Measurements from ENCODE around the gene GPBP1. TPM values are rescaled to one million over a fixed set of nuclear protein-coding genes. Genes with fewer than 3 reads are reported as not detected.
"Not testable (repeated sequence)": the region's sequence is repeated elsewhere in the genome, so short reads cannot be mapped to it uniquely, and the experiment has no call there.

GPBP1 gene
- total RNA-seq, result 22.1 TPM

GRCh38 chr5:57173319-57174127 is at the start of gene GPBP1:
Gene GPBP1 (plus strand): TSS chr5:57174059. CDS start chr5:57214131, 40,072 bp downstream.
- peak; percentile 98 to 100 (median 100) for DNase-seq (ENCODE audit: low read depth in 2 of 3, low spot score in 2 of 3)

GRCh38 chr5:57128325-57128724 is 45.5 kb upstream of the GPBP1 start:
- no peak for DNase-seq (ENCODE audit: low read depth in 2 of 3, low spot score in 2 of 3)

- no peak for DNase-seq (ENCODE audit: low read depth in 2 of 3, low spot score in 2 of 3)
Observed at GRCh38 chr5:57133574-57133973, 40.3 kb upstream of the GPBP1 start.

- no peak for DNase-seq (ENCODE audit: low read depth in 2 of 3, low spot score in 2 of 3)
Observed at GRCh38 chr5:57137401-57137800, 36.5 kb upstream of the GPBP1 start.

- no peak for DNase-seq (ENCODE audit: low read depth in 2 of 3, low spot score in 2 of 3)
Observed at GRCh38 chr5:57152316-57152715, 21.5 kb upstream of the GPBP1 start.

- no peak for DNase-seq (ENCODE audit: low read depth in 2 of 3, low spot score in 2 of 3)
Observed at GRCh38 chr5:57155033-57155432, 18.8 kb upstream of the GPBP1 start.

- no peak for DNase-seq (ENCODE audit: low read depth in 2 of 3, low spot score in 2 of 3)
Observed at GRCh38 chr5:57157131-57157530, 16.7 kb upstream of the GPBP1 start.

- DNase-seq (ENCODE audit: low read depth in 2 of 3, low spot score in 2 of 3), result no peak
Observed at GRCh38 chr5:57157666-57158065, 16.2 kb upstream of the GPBP1 start.

GRCh38 chr5:57163553-57164006 is 10.3 kb upstream of the GPBP1 start:
- no peak for DNase-seq (ENCODE audit: low read depth in 2 of 3, low spot score in 2 of 3)

- DNase-seq (ENCODE audit: low read depth in 2 of 3, low spot score in 2 of 3), result no peak
Observed at GRCh38 chr5:57164124-57164523, 9.7 kb upstream of the GPBP1 start.

- DNase-seq (ENCODE audit: low read depth in 2 of 3, low spot score in 2 of 3), result not testable (repeated sequence)
Observed at GRCh38 chr5:57165171-57165570, 8.7 kb upstream of the GPBP1 start.

GRCh38 chr5:57166276-57166675 is 7.6 kb upstream of the GPBP1 start:
- peak in 1 of 3 donors; percentile 51 for DNase-seq (ENCODE audit: low read depth in 2 of 3, low spot score in 2 of 3)

GRCh38 chr5:57167201-57167600 is 6.7 kb upstream of the GPBP1 start:
- DNase-seq (ENCODE audit: low read depth in 2 of 3, low spot score in 2 of 3), result no peak

GRCh38 chr5:57170116-57170515 is 3.7 kb upstream of the GPBP1 start:
- not testable (repeated sequence) for DNase-seq (ENCODE audit: low read depth in 2 of 3, low spot score in 2 of 3)

- DNase-seq (ENCODE audit: low read depth in 2 of 3, low spot score in 2 of 3), result peak in 1 of 3 donors; percentile 42
Observed at GRCh38 chr5:57171816-57172465, 1.9 kb upstream of the GPBP1 start.

- DNase-seq (ENCODE audit: low read depth in 2 of 3, low spot score in 2 of 3), result peak in 2 of 3 donors; percentile 56 to 71
Observed at GRCh38 chr5:57172466-57173318, 1.2 kb upstream of the GPBP1 start.

- peak in 1 of 3 donors; percentile 19 for DNase-seq (ENCODE audit: low read depth in 2 of 3, low spot score in 2 of 3)
Observed at GRCh38 chr5:57174128-57174889, 450 bp downstream of the GPBP1 start.

GRCh38 chr5:57174890-57175510 is 1.1 kb downstream of the GPBP1 start:
- DNase-seq (ENCODE audit: low read depth in 2 of 3, low spot score in 2 of 3), result peak in 1 of 3 donors; percentile 12

GRCh38 chr5:57175551-57176309 is 1.9 kb downstream of the GPBP1 start:
- DNase-seq (ENCODE audit: low read depth in 2 of 3, low spot score in 2 of 3), result peak in 1 of 3 donors; percentile 21

Data from hematopoietic multipotent progenitor cell (in vitro differentiated cells).